Vagina (tissue), 2 donors: ENCODE data around the gene OMG.

Experiments used
- CTCF ChIP-seq, 3 experiments: fragments of 450-650 bp in 2 of 3; fragments of 200-600 bp in 1 of 3; sonication (generic) in 1 of 3; IDR thresholded peaks; one replicate each; pipeline ENCODE4 v1.5.1; 2017 to 2019; ENCODE audit warnings: antibody characterized with exemption in 3 of 3, mild to moderate bottlenecking in 2 of 3, moderate library complexity in 2 of 3
- POLR2A ChIP-seq, 2 donors: fragments of 450-650 bp; IDR thresholded peaks; one replicate each; pipeline ENCODE4 v1.6.1; 2017; ENCODE audit warnings: antibody characterized with exemption in 2 of 2, mild to moderate bottlenecking in 2 of 2, moderate library complexity in 2 of 2

- no peak for TF ChIP-seq CTCF (IDR thresholded peaks at IDR 0.05)
- no peak for TF ChIP-seq POLR2A (IDR thresholded peaks at IDR 0.05)
Measured at GRCh38 chr17:31299624-31300023, 2.6 kb upstream of the OMG start.
